Endodermal cell (in vitro differentiated cells): ENCODE data around the gene MRGPRE. TPM values are rescaled to one million over a fixed set of nuclear protein-coding genes. Genes with fewer than 3 reads are reported as not detected.

ENCODE experiments used
- DNase-seq: peaks from one replicate; pipeline ENCODE4 v3.0.0-alpha.2; 2017
- H3K27ac ChIP-seq: 2 replicates; pipeline ENCODE4 v1.5.1; 2013; ENCODE audit warnings: mild to moderate bottlenecking, low read depth, low read length, moderate library complexity
- H3K27me3 ChIP-seq: 2 replicates; pipeline ENCODE4 v1.6.1; 2013; ENCODE audit warnings: mild to moderate bottlenecking, low read length, moderate library complexity; ENCODE audit not compliant: insufficient read depth, control insufficient read depth, poor library complexity, severe bottlenecking
- H3K36me3 ChIP-seq: 2 replicates; pipeline ENCODE4 v1.7.0; 2013; ENCODE audit warnings: mild to moderate bottlenecking, low read length, moderate library complexity; ENCODE audit not compliant: control insufficient read depth, insufficient read depth
- H3K4me1 ChIP-seq: one replicate; pipeline ENCODE4 v1.7.0; 2013; ENCODE audit warnings: low read length; ENCODE audit not compliant: control insufficient read depth, insufficient read depth
- H3K4me3 ChIP-seq: 2 replicates; pipeline ENCODE4 v1.5.1; 2013; ENCODE audit warnings: mild to moderate bottlenecking, low read length, moderate library complexity
- H3K9ac ChIP-seq: 2 replicates; pipeline ENCODE4 v1.6.1; 2013; ENCODE audit warnings: mild to moderate bottlenecking, low read length, moderate library complexity; ENCODE audit not compliant: poor library complexity, severe bottlenecking; ENCODE audit errors: extremely low read depth
- H3K9me3 ChIP-seq: 2 replicates; pipeline ENCODE4 v1.6.1; 2013; ENCODE audit warnings: mild to moderate bottlenecking, low read length, moderate library complexity; ENCODE audit not compliant: control insufficient read depth
- H3K27ac Mint-ChIP-seq: 2 replicates; pipeline ENCODE4 v1.8.0; 2020; ENCODE audit warnings: mixed read lengths
- H3K27me3 Mint-ChIP-seq: 2 replicates; pipeline ENCODE4 v1.8.0; 2021; ENCODE audit warnings: mild to moderate bottlenecking, mixed read lengths; ENCODE audit not compliant: insufficient read depth
- H3K36me3 Mint-ChIP-seq: 2 replicates; pipeline ENCODE4 v1.8.0; 2020; ENCODE audit warnings: low read depth, mixed read lengths
- H3K4me1 Mint-ChIP-seq: 2 replicates; pipeline ENCODE4 v1.8.0; 2020; ENCODE audit warnings: mixed read lengths
- H3K4me3 Mint-ChIP-seq: 2 replicates; pipeline ENCODE4 v1.8.0; 2020; ENCODE audit warnings: mild to moderate bottlenecking, moderate library complexity, mixed read lengths
- H3K9me3 Mint-ChIP-seq: 2 replicates; pipeline ENCODE4 v1.8.0; 2020; ENCODE audit warnings: mild to moderate bottlenecking, mixed read lengths
- CTCF ChIP-seq: fragments of 200-600 bp; sonication (generic); conservative IDR thresholded peaks from 2 replicates; pipeline ENCODE4 v1.5.0; 2021; ENCODE audit warnings: antibody characterized with exemption, mild to moderate bottlenecking
- WGBS, 2 experiments: methylation state at CpG; one replicate each; pipeline versions ENCODE4 v1.1.5 to v1.1.7; 2013; ENCODE audit warnings: missing lambda C conversion rate in 2 of 2, mixed read lengths in 1 of 2; ENCODE audit not compliant: insufficient coverage in 1 of 2, insufficient read length in 1 of 2; 5-methylcytosine and 5-hydroxymethylcytosine counted together
- total RNA-seq, 2 donors: library from RNA; stranded (reverse); fragmentation: NEBNext Ultra II Directional in 1 of 2; extraction: Animal tissue kit (Norgen Biotek cat#: 25700) in 1 of 2; gene quantifications; 2 replicates in 1 of 2; 3 replicates in 1 of 2; pipeline ENCODE4 v1.2.1, GENCODE V29; 2021

The MRGPRE gene
- total RNA-seq, 2 donors from 2014 or later: not detected

- Histone ChIP-seq H3K4me3 (no peak overlapping the region), H3K27me3 (no peaks in the 10 kb centered on the region), H3K9ac (no peak overlapping the region), H3K36me3 (no peaks in the 10 kb centered on the region), H3K4me1 (no peaks in the 10 kb centered on the region), H3K27ac (no peak overlapping the region), H3K9me3 (no peaks in the 10 kb centered on the region)
- no peaks in the 10 kb centered on the region for H3K36me3 Mint-ChIP-seq
- peaks cover 29% of the 10 kb centered on the region for H3K27me3 Mint-ChIP-seq
- no peak for TF ChIP-seq CTCF
- DNase-seq: no peak
- no peaks in the 10 kb centered on the region for H3K9me3 Mint-ChIP-seq
- no peak overlapping the region for H3K27ac Mint-ChIP-seq
- no peaks in the 10 kb centered on the region for H3K4me1 Mint-ChIP-seq
- H3K4me3 Mint-ChIP-seq: no peak overlapping the region
- 90 to 98% methylated on average over 6 to 21 of the region's 21 CpGs for WGBS, 2 experiments
Observed at GRCh38 chr11:3229673-3230630, 2.3 kb downstream of the MRGPRE start.

GRCh38 chr11:3228445-3228829, 3.8 kb downstream of the MRGPRE start:
- no peak overlapping the region for H3K9ac ChIP-seq
- Mint-ChIP-seq H3K27ac (no peak overlapping the region), H3K4me1 (peaks cover 2% of the 10 kb centered on the region), H3K9me3 (no peaks in the 10 kb centered on the region), H3K4me3 (no peak overlapping the region), H3K36me3 (no peaks in the 10 kb centered on the region), H3K27me3 (peaks cover 24% of the 10 kb centered on the region)
- 95 to 96% methylated on average over 23 of the region's 23 CpGs for WGBS, 2 experiments
- H3K27ac ChIP-seq: no peak overlapping the region
- H3K36me3 ChIP-seq: no peaks in the 10 kb centered on the region
- no peaks in the 10 kb centered on the region for H3K27me3 ChIP-seq
- H3K9me3 ChIP-seq: no peaks in the 10 kb centered on the region
- no peaks in the 10 kb centered on the region for H3K4me1 ChIP-seq
- H3K4me3 ChIP-seq: no peak overlapping the region
- no peak for DNase-seq
- TF ChIP-seq CTCF: no peak

GRCh38 chr11:3227568-3228444, 4.4 kb downstream of the MRGPRE start:
- Histone ChIP-seq H3K9me3 (no peaks in the 10 kb centered on the region), H3K27me3 (peaks cover 6% of the 10 kb centered on the region), H3K4me1 (no peaks in the 10 kb centered on the region), H3K36me3 (no peaks in the 10 kb centered on the region), H3K4me3 (no peak overlapping the region), H3K9ac (no peak overlapping the region), H3K27ac (no peak overlapping the region)
- H3K4me1 Mint-ChIP-seq: peaks cover 2% of the 10 kb centered on the region
- no peaks in the 10 kb centered on the region for H3K9me3 Mint-ChIP-seq
- peak; percentile 37 for DNase-seq
- no peak overlapping the region for H3K27ac Mint-ChIP-seq
- no peak for TF ChIP-seq CTCF
- peaks cover 24% of the 10 kb centered on the region for H3K27me3 Mint-ChIP-seq
- H3K4me3 Mint-ChIP-seq: no peak overlapping the region
- no peaks in the 10 kb centered on the region for H3K36me3 Mint-ChIP-seq
- WGBS, 2 experiments: 90 to 91% methylated on average over 28 to 46 of the region's 46 CpGs
